HG03175 (cell line): ENCODE data around the gene SLC44A1.

Source experiments
- ATAC-seq: cut with Tn5 transposase; IDR thresholded peaks from one replicate; pipeline ENCODE4 v1.9.1; 2021; ENCODE audit warnings: mild to moderate bottlenecking, moderate library complexity; ENCODE audit not compliant: unreplicated experiment

SLC44A1 gene

GRCh38 chr9:105244003-105244733 is at the start of gene SLC44A1:
Gene SLC44A1 (plus strand): TSS chr9:105244651. CDS start chr9:105244869, 218 bp downstream.
- peak; percentile 87 for ATAC-seq

- ATAC-seq = no peak
These were observed 49.2 kb upstream of the SLC44A1 start for GRCh38 chr9:105195259-105195658.

DNA sequence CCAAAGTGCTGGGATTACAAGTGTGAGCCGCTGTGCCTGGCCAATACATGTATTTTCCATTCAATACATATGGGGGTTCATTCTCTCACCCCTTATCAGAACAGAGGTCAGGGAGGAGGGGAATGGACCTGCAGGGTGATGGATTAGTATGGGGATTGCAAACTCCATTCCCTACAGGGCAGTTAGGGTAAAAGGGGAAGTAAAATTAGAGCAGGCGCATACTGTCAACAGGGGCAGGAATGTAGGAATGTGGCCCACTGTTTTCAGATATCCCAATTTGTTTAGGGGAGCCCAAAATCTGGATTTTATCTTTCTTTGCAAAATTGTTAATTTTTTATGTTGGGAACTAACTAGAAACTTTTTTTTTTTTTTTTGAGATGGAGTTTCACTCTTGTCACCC is 46.4 kb upstream of the SLC44A1 start:
- no peak for ATAC-seq

DNA sequence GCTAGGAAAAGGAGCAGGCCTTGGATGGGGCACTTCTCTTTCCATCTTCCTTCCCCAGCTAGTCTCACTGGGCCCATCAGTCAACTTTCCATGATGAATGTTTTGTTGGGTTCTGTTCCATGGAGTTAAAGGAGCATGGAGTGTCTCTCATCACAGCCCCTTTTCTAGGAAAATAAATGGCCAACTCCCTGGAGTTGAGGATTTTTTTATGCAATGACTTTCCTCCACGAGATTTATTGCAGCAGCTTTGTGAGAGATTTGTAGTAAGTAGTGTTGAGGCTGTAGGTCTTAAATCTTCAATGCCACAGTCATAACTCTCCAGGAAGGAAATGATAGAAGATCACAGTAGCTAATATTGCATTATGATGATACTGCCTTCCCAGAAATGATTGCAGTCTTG is 45.6 kb upstream of the SLC44A1 start:
- no peak for ATAC-seq

DNA sequence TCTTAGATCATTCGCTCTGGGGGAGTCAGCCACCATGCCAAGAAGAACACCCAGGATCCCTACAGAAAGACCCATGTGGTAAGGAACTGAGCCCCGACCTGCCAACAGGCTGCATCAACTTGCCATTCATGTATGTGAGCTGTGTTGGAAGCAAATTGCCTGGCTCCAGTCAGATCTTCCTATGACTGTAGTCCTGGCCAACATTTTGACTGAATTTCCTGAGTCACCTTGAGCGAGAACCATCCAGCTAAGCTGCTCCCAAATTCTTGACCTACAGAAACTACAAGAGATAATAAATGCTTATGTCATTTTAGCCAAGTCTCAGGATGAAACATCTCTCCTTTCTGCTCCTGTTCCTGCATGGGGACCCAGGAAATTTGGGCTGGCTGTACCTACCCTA is 40.0 kb upstream of the SLC44A1 start:
- ATAC-seq = no peak

- no peak for ATAC-seq
These were observed 38.5 kb upstream of the SLC44A1 start for GRCh38 chr9:105205787-105206495.

DNA sequence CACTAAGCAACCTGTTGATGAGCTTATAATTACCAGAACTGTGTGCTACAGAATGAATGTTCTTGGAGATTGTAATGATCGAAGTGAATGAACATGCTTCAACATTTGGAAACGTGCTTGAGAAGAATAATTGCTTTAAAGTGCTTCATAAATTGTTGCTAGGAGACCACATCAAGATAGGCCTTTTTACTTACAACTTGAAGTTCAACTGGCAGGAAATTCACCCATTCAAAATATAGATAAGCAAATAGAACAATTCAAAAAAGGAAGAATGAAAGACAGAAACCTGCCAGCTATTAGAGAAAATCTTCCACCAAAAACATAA is 38.0 kb upstream of the SLC44A1 start:
- ATAC-seq = no peak

DNA sequence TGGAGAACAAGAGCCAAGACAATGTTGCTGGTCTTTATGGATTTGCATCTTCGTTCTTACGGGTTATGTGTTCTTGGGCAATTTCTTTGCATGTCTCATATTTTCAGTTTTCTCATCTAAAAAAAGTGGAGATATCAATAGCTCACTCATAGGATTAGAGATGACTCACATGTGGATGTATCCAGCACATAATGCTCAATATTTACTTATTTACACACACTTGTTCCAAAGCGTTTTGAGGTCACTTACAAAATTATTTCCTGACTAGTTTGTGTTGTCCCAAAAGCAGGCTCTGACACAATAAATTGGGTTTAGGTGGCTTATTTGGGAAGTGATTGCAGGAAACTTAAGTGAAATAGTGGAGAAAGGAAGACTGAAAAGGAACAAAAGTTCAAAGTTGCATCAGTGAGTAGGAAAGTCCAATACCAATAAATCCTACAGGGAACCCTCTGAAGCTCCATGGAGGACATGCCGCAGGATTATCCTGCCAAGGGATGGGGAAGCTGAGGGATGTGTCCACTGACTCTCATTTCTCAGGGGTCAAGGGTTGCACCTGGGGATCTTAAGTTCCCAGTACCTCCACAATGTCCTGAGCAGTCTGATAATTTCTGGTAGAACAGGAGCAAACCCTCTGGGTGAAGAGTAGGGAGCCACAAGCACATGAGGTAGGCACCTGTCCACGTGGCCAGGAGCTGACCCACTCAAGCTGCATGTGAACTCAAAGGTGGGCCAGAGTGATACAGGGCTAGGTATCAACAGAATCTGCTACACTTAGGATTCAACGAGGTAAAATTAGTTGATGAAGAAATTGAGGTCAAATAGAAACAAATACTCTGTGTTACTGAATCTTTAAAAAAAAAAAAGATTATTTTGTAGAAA is 37.4 kb upstream of the SLC44A1 start:
- ATAC-seq = no peak

GRCh38 chr9:105216440-105217178 is 27.8 kb upstream of the SLC44A1 start:
- no peak for ATAC-seq

DNA sequence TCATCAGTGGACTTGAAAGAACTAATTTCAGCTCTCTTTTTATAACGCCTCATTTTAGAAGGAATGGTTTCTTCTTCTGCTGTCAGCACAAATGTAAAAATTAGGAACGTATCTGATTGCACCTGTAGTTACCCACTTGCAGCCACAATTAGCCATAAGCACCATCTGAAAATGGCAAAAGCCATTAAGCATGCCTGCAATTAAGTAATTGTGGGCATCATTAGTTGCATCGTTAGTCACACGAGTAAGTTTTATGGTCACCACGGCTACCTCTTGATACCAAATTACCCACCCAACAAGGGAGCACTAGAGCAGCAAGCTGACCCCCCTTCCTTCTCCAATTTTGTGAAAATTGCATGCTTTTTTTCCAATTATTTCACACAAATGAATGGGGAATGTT is 25.8 kb upstream of the SLC44A1 start:
- no peak for ATAC-seq

DNA sequence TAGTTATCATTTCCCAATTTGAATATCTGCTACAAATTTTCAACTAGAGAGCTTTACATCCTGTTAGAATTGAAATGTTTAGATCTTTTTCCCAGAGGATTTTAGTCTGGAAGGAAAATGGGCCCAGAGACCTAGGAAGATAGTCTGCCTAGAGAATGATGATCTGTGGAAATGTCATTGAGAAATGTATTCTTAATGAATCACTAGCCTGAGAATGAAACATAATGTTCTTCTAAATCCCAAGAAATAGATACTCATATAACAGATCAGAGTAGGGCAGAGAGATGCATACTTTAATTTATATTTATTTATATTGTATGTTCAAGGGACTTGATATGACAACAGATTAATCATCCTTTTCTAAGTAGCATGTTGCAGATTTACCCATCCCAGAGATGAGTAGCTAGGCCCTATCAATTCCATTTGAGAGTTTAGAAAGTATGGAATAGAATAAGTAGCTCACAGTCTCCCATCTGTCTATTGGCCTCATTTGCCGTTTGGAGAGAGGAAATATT is 25.1 kb upstream of the SLC44A1 start:
- ATAC-seq = no peak

- ATAC-seq = no peak
These were observed 24.0 kb upstream of the SLC44A1 start for GRCh38 chr9:105220451-105220850.

DNA sequence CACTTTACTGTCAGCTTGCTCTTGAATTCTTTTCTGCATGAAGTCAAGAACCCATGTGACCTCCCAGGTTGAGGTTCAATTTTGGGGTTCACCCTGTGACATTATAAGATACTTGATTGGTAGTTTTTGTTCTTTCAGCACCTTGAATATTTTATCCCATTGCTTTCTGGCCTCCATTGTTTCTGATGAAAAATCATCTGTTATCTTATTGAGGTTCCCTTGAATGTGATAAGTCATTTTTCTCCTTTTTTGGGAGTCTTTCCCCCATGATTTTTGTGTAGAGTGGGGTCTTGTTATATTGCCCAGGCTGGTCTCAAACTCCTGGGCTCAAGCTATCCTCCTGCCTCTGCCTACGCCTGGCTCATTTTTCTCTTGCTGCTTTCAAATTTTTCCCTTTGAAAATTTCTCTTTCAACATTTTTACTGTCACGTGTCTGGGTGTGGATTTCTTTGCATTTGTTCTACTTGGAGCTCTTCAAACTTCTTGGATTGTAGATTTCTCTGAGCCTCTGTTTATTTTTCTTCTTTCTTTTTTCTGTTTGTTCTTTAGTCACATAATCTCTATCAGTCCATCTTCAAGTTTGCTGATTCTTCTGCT is 20.8 kb upstream of the SLC44A1 start:
- no peak for ATAC-seq

- no peak for ATAC-seq
These were observed 18.4 kb upstream of the SLC44A1 start for GRCh38 chr9:105226055-105226454.

DNA sequence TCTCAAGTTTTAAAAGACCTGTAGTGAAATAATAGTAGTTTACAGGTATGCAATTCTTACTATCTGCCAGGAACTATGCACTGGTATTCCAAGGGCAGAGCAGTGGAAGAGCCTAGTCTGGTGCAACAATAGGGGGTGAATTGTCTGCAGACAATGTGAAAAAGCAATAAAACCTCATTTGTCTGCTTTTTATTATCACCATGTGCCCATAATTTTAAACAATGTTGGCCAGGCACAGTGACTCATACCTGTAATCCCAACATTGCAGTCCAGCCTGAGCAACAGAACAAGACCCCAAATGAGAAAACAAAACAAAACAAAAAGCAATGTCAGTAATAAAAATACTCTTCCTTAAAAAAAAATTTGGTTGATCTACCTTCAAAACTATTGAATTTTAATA is 12.2 kb upstream of the SLC44A1 start:
- no peak for ATAC-seq

GRCh38 chr9:105233873-105234272 is 10.6 kb upstream of the SLC44A1 start:
- no peak for ATAC-seq

GRCh38 chr9:105236261-105236660 is 8.2 kb upstream of the SLC44A1 start:
- ATAC-seq = no peak

DNA sequence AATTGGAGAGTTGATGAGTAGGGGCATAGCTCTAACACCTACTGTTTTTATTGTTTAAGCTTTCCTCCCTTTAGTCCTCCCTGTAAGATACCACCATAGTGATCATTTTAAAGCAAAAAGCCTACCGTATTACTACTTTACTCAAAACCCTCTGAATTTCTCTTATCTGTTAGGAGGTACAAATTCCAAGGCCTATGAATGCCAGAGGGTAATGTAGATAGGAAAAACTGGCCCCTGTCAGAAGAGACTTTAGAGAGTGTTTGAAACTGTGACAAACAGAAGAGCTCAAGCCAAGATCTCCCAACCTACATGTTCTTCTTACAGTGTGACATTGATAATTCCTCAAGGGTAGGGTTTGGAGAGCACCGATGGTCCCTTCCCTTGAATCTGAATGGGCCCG is 7.2 kb upstream of the SLC44A1 start:
- ATAC-seq = no peak

DNA sequence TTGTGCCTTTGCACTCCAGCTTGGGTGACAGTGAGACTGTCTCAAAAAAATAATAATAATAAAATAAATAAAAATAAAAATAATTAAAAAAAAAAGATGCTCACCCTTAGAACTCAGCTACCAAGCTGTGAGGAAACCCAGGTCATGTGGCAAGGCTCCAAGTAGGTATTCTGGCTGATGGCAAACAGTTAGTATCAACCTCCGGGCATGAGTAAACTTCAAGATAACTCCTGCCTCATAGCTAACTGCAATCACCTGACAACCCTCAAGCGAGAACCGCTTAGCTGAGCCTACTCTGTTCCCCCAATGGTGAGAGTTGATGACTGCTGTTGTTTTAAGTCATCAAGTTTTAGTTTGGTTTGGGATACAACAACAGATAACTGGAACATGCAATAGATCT is 6.1 kb upstream of the SLC44A1 start:
- no peak for ATAC-seq

GRCh38 chr9:105241356-105242043 is 3.0 kb upstream of the SLC44A1 start:
- no peak for ATAC-seq
